Raji (cell line): ENCODE results near the gene ARIH2.

Experiments used
- POLR2A ChIP-seq: IDR thresholded peaks from 2 replicates; pipeline ENCODE4 v1.6.1; 2011; ENCODE audit warnings: low read depth, low read length, control low read depth; ENCODE audit not compliant: insufficient read depth

Gene ARIH2

GRCh38 chr3:49004352-49005302 is 86.0 kb downstream of the ARIH2 start:
- TF ChIP-seq POLR2A = no peak

GRCh38 chr3:49005303-49005680 is 86.7 kb downstream of the ARIH2 start:
- no peak for TF ChIP-seq POLR2A

- no peak for TF ChIP-seq POLR2A
Observed at GRCh38 chr3:49005998-49006397, 87.4 kb downstream of the ARIH2 start.

GRCh38 chr3:49006408-49007067 is 87.9 kb downstream of the ARIH2 start:
- no peak for TF ChIP-seq POLR2A

- peak; percentile 85 for TF ChIP-seq POLR2A
Observed at GRCh38 chr3:49007068-49007770, 88.6 kb downstream of the ARIH2 start, which contains the start of gene WDR6. Gene WDR6 (plus strand): TSS chr3:49007391. CDS start chr3:49007432, 41 bp downstream.

- no peak for TF ChIP-seq POLR2A
Observed at GRCh38 chr3:49007771-49008528, 89.3 kb downstream of the ARIH2 start.

- no peak for TF ChIP-seq POLR2A
Observed at GRCh38 chr3:49009396-49009795, 90.8 kb downstream of the ARIH2 start.

GRCh38 chr3:49012441-49013017 is 93.9 kb downstream of the ARIH2 start:
- TF ChIP-seq POLR2A = no peak

- TF ChIP-seq POLR2A = no peak
Observed at GRCh38 chr3:49013113-49013737, 94.6 kb downstream of the ARIH2 start.

GRCh38 chr3:49013738-49014660 is 95.4 kb downstream of the ARIH2 start:
- TF ChIP-seq POLR2A = no peak

GRCh38 chr3:49015072-49015471 is 96.4 kb downstream of the ARIH2 start:
- no peak for TF ChIP-seq POLR2A

GRCh38 chr3:49015765-49016164 is 97.1 kb downstream of the ARIH2 start:
- no peak for TF ChIP-seq POLR2A

- TF ChIP-seq POLR2A = peak; percentile 9; the same call in 1 of the 2 replicates
Observed at GRCh38 chr3:49016414-49017228, 98.0 kb downstream of the ARIH2 start.
